ENCODE measurements around the gene CDK14.

DNA sequence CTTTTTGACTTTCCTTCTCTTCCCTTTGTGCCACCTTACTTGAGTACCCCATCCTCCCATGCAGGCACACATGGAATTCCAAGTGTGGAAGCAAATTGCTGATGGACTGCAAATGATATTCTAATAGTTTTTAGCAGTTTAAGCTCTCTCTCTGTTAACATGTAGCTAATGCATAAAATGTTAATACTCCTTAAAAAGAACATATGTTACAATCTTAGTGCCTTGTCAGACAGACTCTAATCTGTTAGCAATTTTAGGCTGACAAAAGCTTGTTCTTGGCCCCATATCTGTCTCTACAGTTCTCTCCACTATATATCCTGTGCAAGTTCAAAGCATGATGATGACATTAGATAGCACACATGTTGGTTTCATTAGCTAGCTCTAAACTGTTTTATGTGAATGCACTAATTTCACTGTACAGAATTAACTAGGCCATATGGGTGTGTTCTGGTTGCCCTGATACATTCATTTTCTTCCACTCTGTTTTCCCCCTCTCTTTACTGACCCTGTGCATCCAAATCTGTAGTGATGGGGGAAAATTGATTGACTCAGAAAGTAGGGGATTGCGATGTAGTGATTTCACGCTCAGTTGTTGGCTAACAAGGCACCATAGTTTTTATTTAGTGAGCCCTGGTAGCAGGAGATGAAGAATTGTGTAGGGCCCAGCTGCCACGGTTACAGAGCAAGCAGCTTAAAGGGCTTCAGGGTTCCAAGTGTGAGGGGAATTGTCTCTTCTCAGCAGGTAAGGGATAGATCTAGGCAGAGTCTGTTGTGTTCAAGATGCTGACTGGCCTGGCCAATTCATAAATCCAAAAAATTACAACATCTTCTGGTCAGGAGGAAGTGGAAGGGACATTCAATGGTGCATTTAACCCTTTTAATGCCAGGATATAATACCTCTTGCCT is 553.5 kb downstream of the CDK14 start:
- TF ChIP-seq, protein P1, sequence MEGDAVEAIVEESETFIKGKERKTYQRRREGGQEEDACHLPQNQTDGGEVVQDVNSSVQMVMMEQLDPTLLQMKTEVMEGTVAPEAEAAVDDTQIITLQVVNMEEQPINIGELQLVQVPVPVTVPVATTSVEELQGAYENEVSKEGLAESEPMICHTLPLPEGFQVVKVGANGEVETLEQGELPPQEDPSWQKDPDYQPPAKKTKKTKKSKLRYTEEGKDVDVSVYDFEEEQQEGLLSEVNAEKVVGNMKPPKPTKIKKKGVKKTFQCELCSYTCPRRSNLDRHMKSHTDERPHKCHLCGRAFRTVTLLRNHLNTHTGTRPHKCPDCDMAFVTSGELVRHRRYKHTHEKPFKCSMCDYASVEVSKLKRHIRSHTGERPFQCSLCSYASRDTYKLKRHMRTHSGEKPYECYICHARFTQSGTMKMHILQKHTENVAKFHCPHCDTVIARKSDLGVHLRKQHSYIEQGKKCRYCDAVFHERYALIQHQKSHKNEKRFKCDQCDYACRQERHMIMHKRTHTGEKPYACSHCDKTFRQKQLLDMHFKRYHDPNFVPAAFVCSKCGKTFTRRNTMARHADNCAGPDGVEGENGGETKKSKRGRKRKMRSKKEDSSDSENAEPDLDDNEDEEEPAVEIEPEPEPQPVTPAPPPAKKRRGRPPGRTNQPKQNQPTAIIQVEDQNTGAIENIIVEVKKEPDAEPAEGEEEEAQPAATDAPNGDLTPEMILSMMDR (IDR thresholded peaks at IDR 0.05), result no peak
- no peak for TF ChIP-seq POLR2A (IDR thresholded peaks at IDR 0.05)

Measured in esophagus squamous epithelium (tissue), 4 donors.